GM20000 (cell line): ENCODE data around the gene VAV3.

Experiments
- DNase-seq: peaks from one replicate; pipeline ENCODE4 v3.0.0; 2012; ENCODE audit warnings: low spot score
- CTCF ChIP-seq: IDR thresholded peaks from 2 replicates; pipeline ENCODE4 v1.5.1; 2012; ENCODE audit warnings: mild to moderate bottlenecking, control low read depth; ENCODE audit errors: extremely low read depth, missing control alignments

The VAV3 gene

DNA sequence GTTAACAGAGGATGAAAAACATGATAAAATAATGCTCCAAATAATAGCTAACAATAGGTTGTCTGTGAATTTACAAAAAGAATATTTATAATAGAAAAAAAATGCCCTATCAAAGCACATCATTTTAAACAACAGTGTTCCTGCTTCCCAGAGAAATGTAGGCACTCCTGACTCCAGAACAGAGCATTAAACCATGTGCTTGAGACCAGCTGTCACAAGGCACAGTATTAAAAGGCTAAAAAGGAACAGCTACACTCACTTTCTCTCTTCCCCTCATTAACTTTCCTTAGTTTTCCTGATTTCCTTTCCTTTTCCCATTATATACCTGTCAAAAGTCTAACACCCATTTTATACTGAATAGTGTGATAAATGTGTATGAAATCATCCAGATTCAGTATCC is 10.9 kb downstream of the VAV3 start:
- no peak for DNase-seq
- no peak for TF ChIP-seq CTCF

GRCh38 chr1:107953556-107953955 is 11.4 kb downstream of the VAV3 start:
- no peak for DNase-seq
- TF ChIP-seq CTCF: no peak

DNA sequence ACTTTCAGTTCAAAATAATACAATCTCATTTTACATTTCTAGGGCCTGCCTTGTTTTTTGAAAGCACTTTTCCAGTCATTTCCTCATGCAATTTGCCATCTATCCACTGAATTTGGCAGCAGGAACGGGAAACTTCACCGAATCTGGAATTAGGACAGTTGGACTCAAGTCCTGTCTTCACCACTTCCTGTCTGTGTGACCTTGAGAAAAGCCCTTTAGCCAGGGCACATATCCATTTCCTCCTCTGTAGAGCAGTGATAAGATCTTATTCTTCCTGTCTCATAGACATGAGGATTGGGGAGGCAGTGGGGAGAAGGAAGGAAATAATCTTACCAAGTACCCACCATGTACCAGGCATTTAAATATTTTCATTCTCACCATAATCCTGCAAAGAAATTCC is 12.0 kb downstream of the VAV3 start:
- no peak for DNase-seq
- no peak for TF ChIP-seq CTCF

DNA sequence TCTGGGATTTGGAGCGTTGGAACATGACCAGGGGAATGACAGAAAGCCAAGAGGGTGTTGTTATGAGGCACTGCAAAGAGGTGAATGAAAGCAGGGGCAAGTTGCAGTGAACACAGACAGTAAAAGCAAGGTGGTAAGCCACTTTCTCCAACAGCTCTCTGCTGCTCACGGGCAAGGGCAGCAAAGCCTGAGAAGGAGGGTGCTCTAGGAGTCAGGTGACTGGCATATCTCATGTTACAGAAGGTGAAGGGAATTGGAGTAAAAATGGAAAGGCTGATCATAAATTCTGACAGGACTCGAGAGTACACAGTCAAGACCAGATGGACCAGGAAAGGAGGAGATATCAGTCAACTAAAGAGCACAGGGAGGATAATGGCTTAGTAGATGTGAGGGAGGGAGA is 14.5 kb downstream of the VAV3 start:
- DNase-seq: no peak
- TF ChIP-seq CTCF: no peak

GRCh38 chr1:107949467-107950253 is 15.3 kb downstream of the VAV3 start:
- peak; percentile 22 for DNase-seq

GRCh38 chr1:107946794-107947193 is 18.2 kb downstream of the VAV3 start:
- no peak for TF ChIP-seq CTCF
- DNase-seq: no peak

More at GRCh38 chr1:107949467-107950253, 15.3 kb downstream of the VAV3 start:
- TF ChIP-seq CTCF: no peak

DNA sequence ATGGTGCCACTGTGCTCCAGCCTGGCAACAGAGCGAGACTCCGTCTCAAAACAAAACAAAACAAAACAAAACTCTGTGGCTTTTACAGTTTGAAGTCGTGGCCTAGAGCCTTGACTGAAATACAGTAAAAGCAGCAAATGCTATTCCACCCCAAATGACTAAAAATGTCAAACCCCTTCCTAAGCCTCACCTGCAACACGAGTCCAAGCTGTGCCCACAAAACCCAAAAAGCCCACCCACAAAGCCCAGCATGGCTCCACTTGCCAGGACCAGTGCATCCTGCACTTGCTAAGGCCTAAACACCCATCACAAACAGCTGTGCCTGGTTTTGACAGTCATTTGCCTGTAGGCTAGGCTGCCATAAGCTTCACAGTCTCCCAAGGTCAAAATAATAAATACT is 21.3 kb downstream of the VAV3 start:
- no peak for TF ChIP-seq CTCF
- DNase-seq: no peak
